GM19023 (cell line): Measurements from ENCODE around the gene GET3.

Source experiments
- ATAC-seq: cut with Tn5 transposase; IDR thresholded peaks from one replicate; pipeline ENCODE4 v1.9.1; 2021; ENCODE audit warnings: mild to moderate bottlenecking, moderate library complexity; ENCODE audit not compliant: unreplicated experiment

GET3 gene

DNA sequence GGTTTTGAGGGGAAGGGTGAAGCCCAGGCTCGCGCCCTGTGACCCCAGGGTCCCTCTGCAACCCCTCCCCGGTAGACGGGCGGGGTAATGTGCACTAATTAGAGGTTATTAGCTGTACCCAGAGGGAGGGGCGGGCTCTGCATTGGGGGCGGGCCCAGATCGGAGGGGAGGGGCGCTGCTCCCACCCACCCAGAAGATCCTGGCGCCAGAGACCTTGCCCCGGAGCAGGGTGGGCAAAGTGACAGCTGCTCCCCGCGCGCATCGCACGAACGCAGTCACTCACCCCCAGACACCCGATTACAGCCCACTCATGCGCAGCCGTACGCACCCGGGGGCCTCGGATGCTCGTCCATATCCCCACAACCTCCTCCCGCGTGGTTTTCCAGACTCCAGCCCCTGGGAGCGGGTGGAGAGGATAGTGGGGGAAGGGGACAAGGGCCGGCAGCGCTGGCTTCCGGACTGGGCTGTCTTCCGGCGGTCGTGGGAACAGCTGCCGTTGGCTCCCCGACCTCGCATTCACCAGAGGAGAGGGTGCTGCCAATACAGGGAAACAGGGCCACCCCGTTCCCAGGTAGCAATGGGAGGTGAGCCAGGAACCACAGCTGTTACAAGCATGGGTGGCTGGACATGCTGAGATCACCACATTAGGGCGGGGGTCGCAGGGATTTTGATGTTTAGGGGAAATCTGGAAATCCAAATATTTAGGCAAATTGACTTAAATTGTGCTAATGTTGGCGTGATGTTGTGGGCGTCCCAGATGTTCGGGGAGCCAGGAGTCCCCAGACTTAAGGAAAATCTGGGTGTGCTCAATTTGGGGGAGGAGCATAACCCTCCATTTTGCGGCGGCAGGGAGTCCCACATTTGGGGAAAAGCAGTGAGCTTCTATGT lies 41.0 kb downstream of the GET3 start:
- no peak for ATAC-seq

DNA sequence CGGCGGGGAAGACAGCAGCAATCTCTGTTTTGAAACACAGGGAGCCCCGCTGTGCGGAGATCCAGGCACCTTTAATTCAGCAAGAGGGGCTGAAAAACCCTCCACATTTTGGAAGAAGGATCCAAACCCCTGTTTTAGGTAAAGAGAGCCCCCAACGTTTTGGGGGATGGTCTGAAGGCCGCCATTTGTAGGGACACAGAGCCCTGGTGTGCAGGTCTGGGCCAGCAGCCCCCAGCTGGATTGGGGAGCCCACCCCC lies 41.5 kb downstream of the GET3 start:
- ATAC-seq, result no peak

DNA sequence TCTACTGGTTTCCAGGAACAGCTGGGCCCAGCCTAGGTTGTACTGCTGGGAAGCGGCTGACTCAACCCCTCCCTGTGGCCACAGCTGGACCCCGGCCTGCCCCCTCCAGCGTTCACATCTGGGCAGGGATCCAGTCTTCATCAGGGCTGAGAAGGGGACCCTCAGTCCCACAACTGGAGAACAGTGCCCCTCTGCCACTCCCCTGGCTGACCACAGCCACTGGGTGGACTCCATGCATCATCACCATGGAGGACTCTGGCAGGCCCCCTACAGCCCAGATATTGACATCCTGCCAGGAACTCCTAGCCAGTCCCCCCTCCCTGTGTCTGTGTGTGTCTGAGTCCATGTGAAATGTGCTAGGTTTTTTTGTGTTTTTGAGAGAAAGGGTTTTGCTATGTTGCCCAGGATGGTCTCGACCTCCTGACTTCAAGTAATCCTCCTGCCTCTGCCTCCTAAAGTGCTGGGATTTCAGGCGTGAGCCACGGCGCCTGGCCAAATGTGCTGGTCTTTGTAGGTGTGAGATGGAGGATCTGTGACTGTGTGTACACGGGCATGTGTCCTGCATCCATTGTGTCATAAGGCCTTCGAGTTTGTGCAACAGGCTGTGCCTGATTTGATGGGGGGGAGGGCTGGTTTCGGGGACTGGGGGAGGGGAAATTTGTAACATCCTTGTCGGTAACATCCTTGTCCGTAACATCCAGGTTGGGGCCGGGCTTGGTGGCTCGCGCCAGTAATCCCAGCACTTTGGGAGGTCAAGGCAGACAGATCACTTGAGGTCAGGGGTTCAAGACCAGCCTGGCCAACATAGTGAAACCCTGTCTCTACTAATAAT lies 42.1 kb downstream of the GET3 start:
- no peak for ATAC-seq

DNA sequence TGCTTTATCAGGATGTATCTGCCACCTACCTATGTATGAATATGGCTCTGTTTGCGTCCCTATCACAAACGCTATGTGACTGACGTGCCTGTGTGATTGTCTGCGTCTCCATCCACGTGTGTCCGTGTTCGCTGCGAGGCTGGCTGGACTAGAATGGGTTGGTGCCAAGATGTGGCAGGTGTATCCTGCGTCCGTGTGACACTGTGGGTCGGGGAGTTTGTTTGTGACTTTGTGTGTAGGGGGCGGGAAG lies 44.8 kb downstream of the GET3 start:
- no peak for ATAC-seq

DNA sequence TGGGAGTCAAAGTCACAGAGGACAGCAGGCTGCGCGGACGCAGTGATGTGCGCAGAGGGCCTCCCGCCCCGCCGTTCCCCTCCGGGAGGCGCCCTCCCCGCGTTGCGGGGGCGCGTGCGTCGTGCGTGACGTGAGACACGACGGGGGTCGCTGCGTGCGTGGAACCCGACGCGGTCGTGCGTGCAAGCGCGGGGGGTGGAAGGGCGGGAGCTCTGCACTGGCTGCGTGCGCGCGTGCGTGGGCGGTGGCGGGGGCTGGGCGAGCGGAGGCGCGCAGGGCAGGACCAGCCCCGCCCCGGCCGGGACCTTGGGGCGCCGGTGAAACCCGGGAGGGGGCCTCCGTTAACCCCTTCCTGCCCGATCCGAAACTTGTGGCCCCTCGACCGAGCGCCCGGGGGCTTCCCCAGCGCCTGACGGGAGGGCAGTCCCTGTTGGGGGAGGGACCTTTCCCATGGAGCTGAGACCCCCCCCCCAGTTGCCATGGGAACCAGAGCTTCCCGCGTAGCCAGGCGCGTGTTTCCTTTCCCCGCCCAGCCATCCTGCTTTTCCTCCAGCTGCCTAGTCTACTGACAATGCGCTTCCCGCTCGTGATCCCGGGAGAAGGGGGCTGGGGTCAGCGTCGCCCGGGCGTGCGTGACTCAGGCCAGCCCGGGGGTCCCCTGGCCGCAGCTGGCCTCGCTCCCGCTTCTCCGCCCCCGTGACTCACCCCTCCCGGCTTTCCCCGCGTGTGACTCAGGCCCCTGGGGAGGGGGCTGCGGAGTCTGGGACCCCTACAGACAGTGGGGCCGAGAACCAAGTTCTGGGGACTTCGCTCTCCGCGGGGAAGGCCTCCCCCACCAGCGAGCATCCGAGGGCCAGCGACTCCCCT lies 45.4 kb downstream of the GET3 start:
- ATAC-seq, result peak; percentile 45

DNA sequence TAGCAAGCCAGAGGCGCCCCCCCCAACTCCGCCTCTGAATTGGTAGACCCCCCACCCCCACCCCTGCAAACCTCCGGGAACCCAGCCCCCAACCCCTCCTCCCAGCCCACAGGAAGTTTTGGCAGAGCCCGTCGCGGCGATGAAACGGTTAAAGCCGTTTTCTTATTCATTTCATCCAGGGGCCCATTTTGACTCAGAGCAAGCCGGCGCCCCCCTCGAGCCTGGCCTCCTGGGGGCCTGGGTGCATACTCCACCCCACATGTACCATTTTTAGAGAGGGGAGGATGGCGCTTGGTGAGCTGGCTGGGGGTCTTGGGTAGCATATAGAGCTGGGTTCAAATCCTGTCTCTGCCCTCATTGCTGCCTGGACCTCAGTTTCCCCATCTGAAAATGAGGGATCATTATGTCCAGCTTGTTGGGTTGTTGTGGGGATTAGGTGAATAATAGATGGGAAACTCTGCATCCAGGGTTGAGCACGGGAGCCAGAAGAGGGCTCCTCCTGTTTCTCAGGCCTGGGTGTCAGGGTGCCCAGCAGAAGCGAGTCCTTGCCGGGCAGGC lies 46.1 kb downstream of the GET3 start:
- no peak for ATAC-seq

DNA sequence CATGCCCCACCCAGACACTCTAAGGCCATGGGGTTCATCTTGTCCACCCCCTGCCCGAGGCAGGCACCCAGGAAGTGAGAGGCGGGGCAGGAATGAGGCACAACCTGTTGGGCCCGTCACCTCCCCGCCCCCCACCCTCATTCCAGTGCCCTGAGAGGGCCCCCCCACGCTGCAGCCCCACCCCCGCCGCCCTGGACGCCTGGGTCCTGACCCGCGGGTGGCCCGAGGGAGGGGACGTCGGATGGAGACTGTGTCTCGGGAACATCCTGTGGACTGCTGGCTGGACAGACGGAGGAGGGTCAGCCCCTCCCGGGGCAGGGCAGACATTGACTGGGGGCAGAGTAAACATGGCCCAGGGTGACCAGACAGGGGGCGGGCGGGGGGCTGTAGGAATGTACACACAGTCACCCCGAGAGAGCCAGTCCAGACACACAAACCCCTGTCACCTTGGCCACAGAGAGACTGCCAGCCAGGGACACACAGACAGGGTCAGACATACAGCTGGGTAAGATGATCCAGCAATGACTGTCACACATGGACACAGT lies 46.6 kb downstream of the GET3 start:
- no peak for ATAC-seq

DNA sequence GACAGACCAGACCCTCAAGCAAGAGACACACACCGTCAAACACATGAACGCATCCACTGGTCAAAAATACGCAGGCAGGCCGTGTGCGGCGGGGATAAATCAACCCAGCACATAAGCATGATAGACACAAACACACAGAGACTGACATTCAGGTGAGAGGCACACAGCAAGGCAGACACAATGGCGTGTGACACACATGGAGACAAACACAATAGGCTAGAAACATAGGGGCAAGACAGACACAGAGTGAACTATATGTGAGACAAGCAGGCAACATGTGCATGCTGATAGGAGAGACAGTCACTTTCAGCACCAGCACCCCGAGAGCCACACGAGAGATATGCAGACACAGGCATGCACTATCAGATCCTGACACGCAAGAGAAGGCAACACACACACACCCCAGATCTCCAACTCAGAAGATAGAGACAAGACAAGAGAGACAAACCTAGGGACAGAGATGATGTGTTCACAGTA lies 47.1 kb downstream of the GET3 start:
- ATAC-seq, result no peak

DNA sequence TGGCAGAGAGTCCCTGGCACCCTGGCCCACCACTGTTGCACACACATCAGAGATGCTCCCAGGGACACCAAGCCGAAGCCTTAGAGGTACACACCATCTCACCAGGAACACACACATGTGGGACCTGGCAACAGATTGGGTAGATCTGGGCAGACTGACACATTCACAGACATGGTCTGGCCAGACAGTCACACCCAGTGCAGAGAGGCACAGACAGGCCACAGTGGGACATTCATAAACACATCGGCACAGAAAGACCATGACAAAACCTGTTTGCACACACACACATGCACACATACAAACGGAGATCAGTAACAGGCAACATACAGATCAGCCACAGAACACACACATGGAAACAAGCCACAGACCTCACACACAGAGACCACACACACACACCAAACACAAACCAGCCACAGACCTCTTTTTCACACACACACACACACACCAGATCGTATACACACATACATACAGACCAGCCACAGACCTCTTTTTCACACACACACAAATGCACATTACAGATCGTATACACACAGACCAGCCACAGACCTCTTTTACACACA lies 47.7 kb downstream of the GET3 start:
- no peak for ATAC-seq

DNA sequence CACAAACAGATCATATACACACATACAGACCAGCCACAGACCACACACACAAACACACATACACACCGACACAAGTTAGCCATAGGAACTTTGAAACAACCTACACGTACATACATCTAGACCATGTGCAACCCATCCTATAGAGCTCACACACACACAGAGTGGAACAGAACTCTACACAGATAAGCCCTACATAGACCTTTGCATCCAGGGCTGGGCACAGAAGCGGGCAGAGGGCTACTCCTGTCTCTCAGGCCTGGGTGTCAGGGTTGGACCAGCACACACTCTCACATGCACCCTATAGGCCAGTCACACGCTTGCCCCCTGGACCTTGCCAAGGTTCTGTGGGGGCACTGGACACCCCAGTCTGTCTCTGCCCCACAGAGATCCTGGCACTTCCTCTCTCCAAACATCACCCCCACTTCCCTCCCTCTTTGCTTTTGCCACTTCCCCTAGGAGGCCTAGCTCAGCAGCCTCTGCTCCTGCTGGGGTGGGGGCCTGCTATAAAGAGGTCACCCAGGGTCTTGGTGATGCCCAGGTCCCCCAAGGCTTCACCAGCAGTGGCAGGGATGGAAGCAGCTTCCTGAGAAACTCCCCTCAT lies 48.2 kb downstream of the GET3 start:
- ATAC-seq, result no peak

DNA sequence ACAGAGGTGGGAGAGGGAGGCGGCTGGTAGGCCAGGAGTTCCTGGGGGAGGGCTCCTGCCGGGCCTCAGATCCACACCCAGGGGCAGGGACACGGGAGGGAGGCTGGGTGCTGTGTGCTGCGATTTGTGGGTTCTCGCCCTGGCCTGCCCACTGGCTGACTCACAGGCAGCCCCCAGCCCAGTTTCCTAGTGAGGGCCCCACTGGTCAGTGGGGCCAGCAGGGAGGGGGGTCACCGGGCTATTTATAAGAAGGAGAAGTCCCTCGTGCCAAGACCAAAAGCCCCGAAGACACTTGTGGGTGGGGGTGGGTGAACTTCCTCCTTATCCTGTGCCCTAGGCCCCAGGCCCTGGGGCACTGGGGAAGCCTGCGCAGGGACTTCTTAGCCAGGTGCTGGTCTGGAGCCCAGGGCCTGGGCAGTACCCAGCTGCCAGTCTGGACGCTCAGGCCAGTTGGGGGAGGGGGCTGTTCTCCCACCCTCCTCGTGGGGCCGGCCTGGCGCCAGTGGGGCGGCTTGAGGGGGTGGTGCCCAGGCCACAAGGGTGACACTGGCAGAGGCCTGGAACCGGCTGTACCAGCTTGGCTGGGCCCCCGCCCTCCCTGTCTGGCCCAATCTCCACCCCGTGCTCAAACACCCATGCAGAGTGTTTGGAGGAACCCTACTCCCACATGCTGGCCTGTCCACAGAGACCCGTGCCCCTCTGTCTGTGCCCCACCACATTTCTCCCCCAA lies 49.0 kb downstream of the GET3 start:
- ATAC-seq, result no peak

DNA sequence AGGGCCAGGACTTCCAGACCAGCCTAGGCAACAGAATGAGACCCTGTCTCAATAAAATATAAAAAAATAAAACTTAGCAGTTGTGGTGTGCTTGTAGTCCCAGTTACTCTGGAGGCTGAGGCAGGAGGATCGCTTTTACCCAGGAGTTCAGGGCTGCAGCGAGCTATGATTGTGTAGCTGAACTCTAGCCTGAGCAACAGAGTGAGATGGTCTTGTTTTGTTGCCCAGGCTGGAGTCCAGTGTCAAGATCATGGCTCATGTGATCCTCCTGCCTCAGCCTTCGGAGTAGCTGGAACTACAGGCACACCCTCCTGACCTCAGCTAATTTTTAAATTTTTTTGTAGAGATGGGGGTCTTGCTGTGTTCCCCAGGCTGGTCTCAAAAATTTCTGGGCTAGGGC lies 49.7 kb downstream of the GET3 start:
- ATAC-seq, result no peak

DNA sequence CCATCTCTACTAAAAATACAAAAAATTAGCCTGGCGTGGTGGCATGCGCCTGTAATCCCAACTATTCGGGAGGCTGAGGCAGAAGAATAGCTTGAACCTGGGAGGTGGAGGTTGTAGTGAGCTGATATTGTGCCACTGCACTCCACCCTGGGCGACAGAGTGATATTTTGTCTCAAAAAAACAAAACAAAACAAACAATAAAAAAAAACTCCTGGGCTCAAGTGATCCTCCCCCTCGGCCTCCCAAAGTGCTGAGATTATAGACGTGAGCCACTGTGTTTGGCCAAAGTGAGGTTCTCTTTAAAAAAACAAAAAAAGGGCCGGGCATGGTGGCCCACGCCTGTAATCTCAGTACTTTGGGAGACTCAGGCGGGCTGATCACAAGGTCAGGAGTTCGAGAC lies 50.2 kb downstream of the GET3 start:
- no peak for ATAC-seq

DNA sequence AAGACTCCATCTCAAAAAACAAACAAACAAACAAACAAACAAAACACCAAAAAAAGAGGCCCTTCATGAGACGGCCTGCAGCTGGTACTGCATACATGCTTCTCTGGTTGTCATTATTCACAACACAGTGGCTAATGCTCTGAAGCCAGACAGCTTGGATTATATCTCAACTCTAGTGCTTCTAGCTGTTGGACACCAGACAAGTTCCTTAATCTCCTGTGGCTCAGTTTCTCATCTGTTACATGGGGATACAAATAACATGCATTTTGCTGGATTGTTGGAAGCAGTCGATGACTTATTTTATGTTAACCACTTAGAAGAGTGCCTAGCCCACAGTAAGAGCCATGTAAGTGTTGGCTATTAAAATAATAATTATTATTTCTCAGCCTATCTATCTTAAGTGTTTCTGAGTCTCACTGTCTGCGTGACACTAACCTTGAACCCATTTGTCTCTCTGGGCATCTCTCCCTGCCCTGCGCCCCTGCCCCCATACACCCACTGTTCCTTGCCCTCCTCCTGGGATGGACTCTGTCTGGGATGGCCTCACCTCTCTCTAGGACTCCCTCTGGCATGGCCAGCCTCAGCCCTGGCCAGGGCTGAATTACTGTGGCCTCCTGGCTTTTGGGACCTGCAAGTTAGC lies 50.9 kb downstream of the GET3 start:
- ATAC-seq, result no peak

DNA sequence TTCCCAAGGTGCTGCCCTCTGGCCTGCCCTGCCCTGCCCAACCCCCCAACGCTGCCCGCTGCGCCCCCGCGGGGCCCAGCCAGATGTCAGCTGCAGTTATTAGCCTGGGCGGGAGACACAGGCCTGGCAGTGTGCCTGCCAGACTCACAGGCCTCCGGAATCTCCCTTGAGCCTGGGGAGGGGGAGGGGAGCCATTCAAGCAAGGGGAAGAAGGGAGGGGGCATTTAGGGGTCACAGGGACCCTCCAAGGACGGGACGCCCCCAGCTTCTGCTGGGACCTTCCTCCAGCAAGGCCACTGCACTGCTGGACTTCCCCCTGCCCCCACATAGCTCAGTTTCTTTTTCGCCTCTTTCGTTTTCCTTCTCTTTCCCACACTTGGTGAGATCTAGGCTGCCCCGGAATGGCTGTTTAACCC lies 51.4 kb downstream of the GET3 start:
- ATAC-seq, result no peak

DNA sequence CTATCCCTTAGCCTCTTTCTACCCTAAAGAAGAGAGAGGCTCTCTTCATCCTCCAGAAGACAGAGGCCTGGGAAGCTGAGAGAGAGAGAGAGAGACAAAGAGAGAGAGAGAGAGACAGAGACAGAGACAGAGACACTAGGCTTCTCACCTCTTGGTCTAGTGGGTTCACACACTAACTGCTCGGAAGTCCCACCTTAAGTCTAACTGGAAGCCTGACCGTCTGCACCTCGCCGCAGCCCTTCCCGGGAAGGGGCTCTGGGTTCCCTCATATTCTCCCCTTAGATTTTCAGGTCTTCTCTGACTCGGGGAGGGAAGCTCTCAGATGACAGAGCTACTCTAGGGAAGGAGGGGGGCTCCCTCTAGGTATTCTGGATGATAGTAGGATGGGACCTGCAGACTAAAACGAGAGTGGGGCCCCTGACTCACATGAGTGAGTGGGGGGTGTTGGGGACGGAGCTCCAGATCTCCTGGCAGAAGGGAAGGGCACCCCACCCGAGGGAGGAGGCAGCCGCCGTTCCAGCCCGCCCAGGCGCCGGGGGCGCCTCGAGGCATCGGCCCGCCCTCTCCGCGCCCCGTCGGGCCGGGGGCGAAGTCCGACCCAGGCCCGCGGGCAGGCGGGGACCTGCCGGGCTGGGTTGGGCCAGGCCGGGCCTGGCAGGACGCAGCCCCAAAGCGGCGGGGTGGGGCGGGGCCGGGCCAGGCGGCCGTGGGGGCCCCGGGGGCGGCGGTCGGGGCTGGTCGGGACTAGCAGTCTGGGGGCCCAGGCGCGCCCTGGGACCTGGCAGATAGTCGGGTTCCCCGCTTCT lies 52.0 kb downstream of the GET3 start:
- no peak for ATAC-seq

DNA sequence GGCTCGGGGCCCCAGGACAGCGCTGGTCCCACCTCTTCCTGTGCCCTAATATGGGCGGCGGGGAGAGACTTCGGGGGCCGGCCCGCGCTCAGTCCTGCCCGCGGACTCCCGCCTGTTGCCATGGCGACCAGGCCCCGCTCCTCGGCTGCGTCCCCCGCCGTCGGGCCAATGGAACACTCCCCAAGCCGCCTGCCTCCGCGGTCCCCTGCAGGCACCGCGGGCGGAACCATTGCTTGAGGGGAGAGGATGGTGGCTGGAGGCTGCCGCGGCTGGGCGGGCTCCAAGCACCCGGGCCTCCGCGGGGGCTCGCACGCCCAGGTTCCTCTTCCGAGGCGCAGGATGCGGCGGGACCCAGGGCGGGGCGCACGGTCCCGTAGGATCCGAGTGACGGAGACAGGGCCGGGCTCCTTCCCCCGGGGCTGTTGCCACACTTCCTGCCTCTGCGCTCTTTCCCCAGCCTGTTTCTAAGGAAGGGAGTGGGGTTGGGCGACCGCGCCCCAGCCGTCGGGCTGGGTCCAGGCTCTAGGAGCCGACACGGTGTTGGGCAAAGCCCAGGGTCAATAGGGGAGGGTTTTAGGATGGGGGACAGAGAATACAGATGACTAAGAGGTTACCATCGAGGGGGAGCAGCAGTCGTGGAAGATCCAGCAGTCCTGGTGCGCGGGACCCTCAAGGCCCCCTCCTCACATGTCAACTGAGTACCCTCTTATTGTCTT lies 52.8 kb downstream of the GET3 start:
- peak; percentile 38 for ATAC-seq
